ENCODE results near the gene CAND1. TPM values are rescaled to one million over a fixed set of nuclear protein-coding genes. Genes with fewer than 3 reads are reported as not detected.
A peak's percentile ranks its signal among the peaks of the same experiment; 100 is the strongest.

CAND1 gene
- total RNA-seq, 1 experiment from 2014 or later = 236 TPM

- TF ChIP-seq ZNF263 (CRISPR knock-in tag; IDR thresholded peaks at IDR 0.05; ENCODE audit: low read depth) (no peak), JUN (CRISPR knock-in tag; IDR thresholded peaks at IDR 0.05) (no peak), FOXK1 (CRISPR knock-in tag; IDR thresholded peaks at IDR 0.05) (no peak), ELF4 (CRISPR knock-in tag; IDR thresholded peaks at IDR 0.05; ENCODE audit: low read depth) (no peak)
Measured at GRCh38 chr12:67222302-67222701, 46.9 kb upstream of the CAND1 start (continued).

- H3K9me3 Mint-ChIP-seq = 0 out of 2 replicates have a peak, but pooled peaks cover 8% of the 10 kb centered on the region
- no peak overlapping the region for H3K27ac Mint-ChIP-seq
- H3K4me1 Mint-ChIP-seq = peaks cover 7% of the 10 kb centered on the region
- ChIA-PET CTCF (interaction anchor here (1.4 to 2.2 kb wide), 4 partner anchors 8 to 205 kb away, joined by 5 to 16 read pairs (median 6); no protein-coding TSS in a partner anchor), POLR2A (no interaction called here)
- ATAC-seq = peak; percentile 24; the same call in 1 of the 2 replicates
- H3K27me3 Mint-ChIP-seq (ENCODE audit: low read depth) = peaks cover 7% of the 10 kb centered on the region; the same call in 1 of the 2 replicates
- DNase-seq (ENCODE audit: low spot score) = no peak
- H3K36me3 Mint-ChIP-seq = no peaks in the 10 kb centered on the region
- TF ChIP-seq ZNF281 (CRISPR knock-in tag; IDR thresholded peaks at IDR 0.05) (no peak), ATF6 (CRISPR knock-in tag; IDR thresholded peaks at IDR 0.05) (no peak), ATF2 (CRISPR knock-in tag; IDR thresholded peaks at IDR 0.05; ENCODE audit: borderline replicate concordance, low read depth) (no peak), TEAD4 (CRISPR knock-in tag; IDR thresholded peaks at IDR 0.05) (no peak), E2F5 (CRISPR knock-in tag; IDR thresholded peaks at IDR 0.05) (no peak), SMAD3 (CRISPR knock-in tag; IDR thresholded peaks at IDR 0.05; ENCODE audit: borderline replicate concordance) (no peak), ETV6 (CRISPR knock-in tag; IDR thresholded peaks at IDR 0.05) (no peak), MAX (CRISPR knock-in tag; IDR thresholded peaks at IDR 0.05) (no peak), GABPB1 (CRISPR knock-in tag; IDR thresholded peaks at IDR 0.05) (no peak), ZNF671 (CRISPR knock-in tag; IDR thresholded peaks at IDR 0.05) (no peak), IRF2 (CRISPR knock-in tag; IDR thresholded peaks at IDR 0.05; ENCODE audit: borderline replicate concordance, low read depth) (no peak), STAT6 (CRISPR knock-in tag; conservative IDR thresholded peaks at IDR 0.05; ENCODE audit: low read depth) (no peak), NFYB (CRISPR knock-in tag; conservative IDR thresholded peaks at IDR 0.05; ENCODE audit: low read depth) (no peak), RELA (CRISPR knock-in tag; IDR thresholded peaks at IDR 0.05; ENCODE audit: borderline replicate concordance) (no peak)
- H3K4me3 Mint-ChIP-seq = no peak overlapping the region
Measured at GRCh38 chr12:67223225-67223624, 45.9 kb upstream of the CAND1 start.

Measured in WTC11 (cell line).